IMR-90 (cell line): ENCODE measurements around the gene C20orf173. TPM values are rescaled to one million over a fixed set of nuclear protein-coding genes. Genes with fewer than 3 reads are reported as not detected.

Experiments used
- ATAC-seq: fragments of 200-7000 bp; cut with Tn5 transposase; 2 replicates; pipeline ENCODE4 v1.9.1; 2020; ENCODE audit warnings: low read depth, mild to moderate bottlenecking, moderate library complexity
- BruUV-seq: library from RNA; stranded (reverse); fragments of 400-500 nt; replicated peaks from 2 replicates; lab custom pipeline; 2021; lab: Mats Ljungman, UMichigan
- CTCF ChIA-PET: fragments of 300-600 bp; formaldehyde crosslinking; extraction: SDS; loops from one replicate; lab custom pipeline; 2021; ENCODE audit warnings: antibody characterized with exemption; lab: Yijun Ruan, JAX
- POLR2A ChIA-PET: fragments of 300-600 bp; sonication (Branson Sonifier 250); formaldehyde crosslinking; loops from one replicate; lab custom pipeline; 2022; ENCODE audit warnings: antibody characterized with exemption; ENCODE audit not compliant: unreplicated experiment; lab: Charles Lee
- DNase-seq: peaks from one replicate; pipeline ENCODE4 v3.0.0; 2013
- H2AFZ ChIP-seq: replicated peaks from 2 replicates; pipeline ENCODE3; 2013; ENCODE audit warnings: low read length, mild to moderate bottlenecking; ENCODE audit not compliant: poor library complexity
- H2AK5ac ChIP-seq: 2 replicates; pipeline ENCODE4 v1.6.1; 2013; ENCODE audit warnings: low read depth, low read length, inconsistent platforms
- H2AK9ac ChIP-seq: replicated peaks from 2 replicates; pipeline ENCODE3; 2013; ENCODE audit warnings: mild to moderate bottlenecking, low read depth, low read length, moderate library complexity; ENCODE audit not compliant: poor library complexity
- H2BK120ac ChIP-seq: 2 replicates; pipeline ENCODE4 v1.6.1; 2013; ENCODE audit warnings: low read depth, low read length, inconsistent platforms
- H2BK15ac ChIP-seq: 3 replicates; pipeline ENCODE4 v1.6.1; 2013; ENCODE audit warnings: low read depth, low read length, inconsistent platforms
- H2BK20ac ChIP-seq: 2 replicates; pipeline ENCODE4 v1.6.1; 2013; ENCODE audit warnings: low read depth, mild to moderate bottlenecking, inconsistent platforms, low read length, moderate library complexity
- H2BK5ac ChIP-seq: 2 replicates; pipeline ENCODE4 v1.6.1; 2013; ENCODE audit warnings: mild to moderate bottlenecking, low read depth, low read length, inconsistent platforms; ENCODE audit not compliant: poor library complexity, severe bottlenecking
- H3K14ac ChIP-seq: replicated peaks from 2 replicates; pipeline ENCODE4 v1.6.1; 2013; ENCODE audit warnings: low read depth, low read length, inconsistent platforms
- H3K18ac ChIP-seq: 2 replicates; pipeline ENCODE4 v1.6.1; 2013; ENCODE audit warnings: low read depth, low read length, control low read depth
- H3K23ac ChIP-seq: 2 replicates; pipeline ENCODE4 v1.6.1; 2013; ENCODE audit warnings: low read depth, low read length, inconsistent platforms
- H3K27ac ChIP-seq: 2 replicates; pipeline ENCODE4 v1.5.1; 2013; ENCODE audit warnings: mild to moderate bottlenecking, control low read depth, low read length; ENCODE audit not compliant: insufficient read depth
- H3K27me3 ChIP-seq: 2 replicates; pipeline ENCODE4 v1.6.1; 2013; ENCODE audit warnings: low read length; ENCODE audit not compliant: control insufficient read depth, insufficient read depth
- H3K36me3 ChIP-seq: 2 replicates; pipeline ENCODE4 v1.6.1; 2013; ENCODE audit warnings: low read length, mixed read lengths; ENCODE audit not compliant: control insufficient read depth, insufficient read depth
- H3K4ac ChIP-seq: 2 replicates; pipeline ENCODE4 v1.6.1; 2013; ENCODE audit warnings: low read depth, low read length, inconsistent platforms
- H3K4me1 ChIP-seq: 2 replicates; pipeline ENCODE4 v1.6.1; 2013; ENCODE audit warnings: low read length, mixed read lengths; ENCODE audit not compliant: control insufficient read depth, insufficient read depth
- H3K4me2 ChIP-seq: 2 replicates; pipeline ENCODE4 v1.6.1; 2013; ENCODE audit warnings: low read depth, mild to moderate bottlenecking, control low read depth, low read length, moderate library complexity
- H3K4me3 ChIP-seq: 2 replicates; pipeline ENCODE4 v1.5.1; 2013; ENCODE audit warnings: low read depth, mild to moderate bottlenecking, control low read depth, low read length, moderate library complexity; ENCODE audit not compliant: insufficient read depth
- H3K56ac ChIP-seq: 2 replicates; pipeline ENCODE4 v1.6.1; 2013; ENCODE audit warnings: low read length, inconsistent platforms; ENCODE audit not compliant: insufficient read depth; ENCODE audit errors: extremely low read depth
- H3K79me1 ChIP-seq, 2 experiments: 2 replicates each; pipeline ENCODE4 v1.6.1; 2013; ENCODE audit warnings: low read length in 2 of 2, inconsistent platforms in 1 of 2, low read depth in 1 of 2
- H3K9ac ChIP-seq: 2 replicates; pipeline ENCODE4 v1.6.1; 2013; ENCODE audit warnings: low read depth, low read length, control low read depth
- H3K9me1 ChIP-seq: 2 replicates; pipeline ENCODE4 v1.6.1; 2013; ENCODE audit warnings: low read length, inconsistent platforms; ENCODE audit not compliant: insufficient read depth
- H3K9me3 ChIP-seq: 2 replicates; pipeline ENCODE4 v1.6.1; 2013; ENCODE audit warnings: low read length; ENCODE audit not compliant: control insufficient read depth, insufficient read depth
- H4K20me1 ChIP-seq: 2 replicates; pipeline ENCODE4 v1.6.1; 2013; ENCODE audit warnings: low read length, inconsistent platforms; ENCODE audit not compliant: insufficient read depth
- H4K5ac ChIP-seq: 2 replicates; pipeline ENCODE4 v1.6.1; 2013; ENCODE audit warnings: mild to moderate bottlenecking, low read depth, low read length, control low read depth
- H4K8ac ChIP-seq, 2 experiments: 2 replicates each; pipeline ENCODE4 v1.6.1; 2013; ENCODE audit warnings: low read depth in 2 of 2, low read length in 2 of 2, control low read depth in 1 of 2, inconsistent platforms in 1 of 2
- H4K91ac ChIP-seq: 2 replicates; pipeline ENCODE4 v1.6.1; 2013; ENCODE audit warnings: low read depth, low read length, inconsistent platforms; ENCODE audit not compliant: insufficient read depth
- BHLHE40 ChIP-seq: fragments of 150-350 bp; IDR thresholded peaks from 2 replicates; pipeline ENCODE4 v1.6.1; 2016; ENCODE audit warnings: mild to moderate bottlenecking, low read depth, low read length
- CEBPB ChIP-seq: IDR thresholded peaks from 2 replicates; pipeline ENCODE4 v1.6.1; 2012; ENCODE audit warnings: low read depth, low read length, improper control_type of control experiment
- CHD1 ChIP-seq: IDR thresholded peaks from 2 replicates; pipeline ENCODE4 v1.6.1; 2012; ENCODE audit warnings: low read depth, low read length, improper control_type of control experiment
- ELK1 ChIP-seq: fragments of 150-350 bp; IDR thresholded peaks from 2 replicates; pipeline ENCODE4 v1.6.1; 2016; ENCODE audit warnings: low read depth, mild to moderate bottlenecking, low read length, moderate library complexity, borderline replicate concordance
- MAFK ChIP-seq: IDR thresholded peaks from 2 replicates; pipeline ENCODE4 v1.6.1; 2012; ENCODE audit warnings: low read depth, low read length, improper control_type of control experiment
- MAZ ChIP-seq: IDR thresholded peaks from 2 replicates; pipeline ENCODE4 v1.6.1; 2012; ENCODE audit warnings: low read depth, mild to moderate bottlenecking, low read length, improper control_type of control experiment, moderate library complexity, borderline replicate concordance
- NFE2L2 ChIP-seq: fragments of 150-350 bp; IDR thresholded peaks from 2 replicates; pipeline ENCODE4 v1.6.1; 2016; ENCODE audit warnings: low read depth, mild to moderate bottlenecking, low read length
- POLR2A ChIP-seq: IDR thresholded peaks from 2 replicates; pipeline ENCODE4 v1.6.1; 2012; ENCODE audit warnings: mild to moderate bottlenecking, low read depth, low read length
- RCOR1 ChIP-seq: IDR thresholded peaks from 2 replicates; pipeline ENCODE4 v1.6.1; 2012; ENCODE audit warnings: mild to moderate bottlenecking, low read length, improper control_type of control experiment; ENCODE audit not compliant: insufficient replicate concordance
- RFX5 ChIP-seq: IDR thresholded peaks from 2 replicates; pipeline ENCODE4 v1.8.0; 2012; ENCODE audit warnings: low read depth, mild to moderate bottlenecking, low read length, moderate library complexity
- SMC3 ChIP-seq: fragments of 150-350 bp; IDR thresholded peaks from 2 replicates; pipeline ENCODE4 v1.6.1; 2016; ENCODE audit warnings: low read depth, mild to moderate bottlenecking, antibody characterized with exemption, low read length, moderate library complexity
- WGBS, 2 experiments: methylation state at CpG; one replicate each; pipeline versions ENCODE4 v1.1.5 to v1.1.7; 2013; ENCODE audit warnings: missing lambda C conversion rate in 2 of 2; ENCODE audit not compliant: insufficient read length in 1 of 2; ENCODE audit errors: extremely low coverage in 2 of 2; 5-methylcytosine and 5-hydroxymethylcytosine counted together
- dilution Hi-C: fragments of 300-500 bp; cut with HindIII; formaldehyde crosslinking; loops from one replicate; pipeline ENCODE4 v1.14.3; 2018; ENCODE audit warnings: low sequenced_read_pairs; ENCODE audit not compliant: unreplicated experiment
- in situ Hi-C: fragments of 300-500 bp; cut with MboI; formaldehyde crosslinking; loops from 3 replicates; pipeline ENCODE4 v1.14.3; 2019; ENCODE audit warnings: low sequenced_read_pairs, inconsistent platforms, mixed read lengths
- intact Hi-C: fragments of 100-400 bp; cut with micrococcal nuclease; formaldehyde crosslinking; loops from 2 replicates; pipeline ENCODE4 v1.10.0; 2022
- polyA plus RNA-seq, 3 experiments: library from polyadenylated mRNA; depleted of rRNA; stranded (reverse); fragments of >200 nt; gene quantifications; 2 replicates each; pipeline ENCODE4 v1.2.3, GENCODE V29; 2012; ENCODE audit warnings: low replicate concordance in 1 of 3
- total RNA-seq: library from RNA; depleted of rRNA; stranded (reverse); fragments of >200 nt; gene quantifications from 2 replicates; pipeline ENCODE4 v1.2.3, GENCODE V29; 2012

Gene C20orf173
- total and polyA plus RNA-seq, 2 of the 4 experiments (the other 2 are of a cell fraction): not detected

- no peak overlapping the region for H2BK15ac ChIP-seq
- no peak overlapping the region for H3K18ac ChIP-seq
- no CpG with 5 or more reads among the region's 5 CpGs for WGBS, 2 experiments
- ATAC-seq (no peak), DNase-seq (no peak)
- H4K91ac ChIP-seq: no peak overlapping the region
- dilution Hi-C loops (no loop called here), intact Hi-C loops (no loop called here), in situ Hi-C loops (no loop called here)
- H4K8ac ChIP-seq: no peak overlapping the region
- POLR2A ChIA-PET: interaction anchor here (0.6 kb wide), 1 partner anchor 62 kb away, joined by 3 read pairs; no protein-coding TSS in a partner anchor
- no peak overlapping the region for H2BK5ac ChIP-seq
- H3K9me1 ChIP-seq: no peaks in the 10 kb centered on the region
- H2AK9ac ChIP-seq: no peak overlapping the region
- H3K9ac ChIP-seq: no peak overlapping the region
- no peak overlapping the region for H3K4ac ChIP-seq
- no peak overlapping the region for H3K27ac ChIP-seq
- no peak overlapping the region for H2BK20ac ChIP-seq
- no peak overlapping the region for H4K5ac ChIP-seq
- H3K23ac ChIP-seq: no peak overlapping the region
- peaks cover 44% of the 10 kb centered on the region for H3K36me3 ChIP-seq
- no peak overlapping the region for H3K14ac ChIP-seq
- no peak overlapping the region for H3K56ac ChIP-seq
- no peak overlapping the region for H3K4me3 ChIP-seq
- H3K4me1 ChIP-seq: no peaks in the 10 kb centered on the region
- H2AFZ ChIP-seq: no peak overlapping the region
- no peak overlapping the region for H2AK5ac ChIP-seq
- TSS peak; percentile 57 for BruUV-seq
- no peaks in the 10 kb centered on the region for H3K27me3 ChIP-seq
- H3K9me3 ChIP-seq: peaks cover 3% of the 10 kb centered on the region
- CTCF ChIA-PET: no interaction called here
- H4K20me1 ChIP-seq: no peaks in the 10 kb centered on the region
- no peak for TF ChIP-seq NFE2L2
- TF ChIP-seq BHLHE40: no peak
- TF ChIP-seq MAFK: no peak
- no peak for TF ChIP-seq ELK1
- no peak for TF ChIP-seq MAZ
- no peak for TF ChIP-seq RFX5
- no peak for TF ChIP-seq CHD1
- TF ChIP-seq CEBPB: no peak
- no peak for TF ChIP-seq RCOR1
- TF ChIP-seq POLR2A: no peak
- TF ChIP-seq SMC3: no peak
- H2BK120ac ChIP-seq: no peak overlapping the region
- no peaks in the 10 kb centered on the region for H3K79me1 ChIP-seq
- no peak overlapping the region for H3K4me2 ChIP-seq
Measured at GRCh38 chr20:35479798-35480197, 49.7 kb downstream of the C20orf173 start.
